KMS-11 (cell line): ENCODE data around the gene ZMAT5.

Experiments used
- H2AFZ ChIP-seq: fragments of 200-600 bp; sonication (generic); 2 replicates; pipeline ENCODE4 v1.6.1; 2016; ENCODE audit warnings: antibody characterized with exemption, mixed run types, low read depth
- H3K27ac ChIP-seq: fragments of 200-600 bp; sonication (generic); 2 replicates; pipeline ENCODE4 v1.6.1; 2016; ENCODE audit warnings: mild to moderate bottlenecking, mixed run types
- H3K27me3 ChIP-seq: fragments of 200-600 bp; sonication (generic); 2 replicates; pipeline ENCODE4 v1.6.1; 2017; ENCODE audit warnings: mild to moderate bottlenecking, low read depth, mixed run types, moderate library complexity; ENCODE audit not compliant: insufficient read depth
- H3K36me3 ChIP-seq: fragments of 200-600 bp; sonication (generic); 2 replicates; pipeline ENCODE4 v1.6.1; 2017; ENCODE audit warnings: mild to moderate bottlenecking, mixed run types; ENCODE audit not compliant: insufficient read depth
- H3K4me1 ChIP-seq: fragments of 200-600 bp; sonication (generic); 2 replicates; pipeline ENCODE4 v1.6.1; 2016; ENCODE audit warnings: mild to moderate bottlenecking, low read depth, mixed run types; ENCODE audit not compliant: poor library complexity, severe bottlenecking
- H3K4me2 ChIP-seq: fragments of 200-600 bp; sonication (generic); 2 replicates; pipeline ENCODE4 v1.7.0; 2016; ENCODE audit warnings: mild to moderate bottlenecking, mixed run types
- H3K4me3 ChIP-seq: fragments of 200-600 bp; sonication (generic); IDR thresholded peaks from 2 replicates; pipeline ENCODE4 v1.6.1; 2017; ENCODE audit warnings: low read depth, low read length, mixed read lengths; ENCODE audit not compliant: insufficient read depth
- H3K79me2 ChIP-seq: fragments of 200-600 bp; sonication (generic); 2 replicates; pipeline ENCODE4 v1.6.1; 2016; ENCODE audit warnings: low read depth, mixed run types; ENCODE audit not compliant: insufficient read depth
- H3K9ac ChIP-seq: fragments of 200-600 bp; sonication (generic); 2 replicates; pipeline ENCODE4 v1.6.1; 2016; ENCODE audit warnings: mild to moderate bottlenecking, mixed run types
- H4K20me1 ChIP-seq: fragments of 200-600 bp; sonication (generic); 2 replicates; pipeline ENCODE4 v1.6.1; 2016; ENCODE audit warnings: mild to moderate bottlenecking, mixed run types; ENCODE audit not compliant: insufficient read depth
- CTCF ChIP-seq: fragments of 200-600 bp; sonication (generic); conservative IDR thresholded peaks from 2 replicates; pipeline ENCODE4 v1.6.1; 2017; ENCODE audit warnings: low read depth, mild to moderate bottlenecking, antibody characterized with exemption, low read length, moderate library complexity, mixed read lengths

The ZMAT5 gene

GRCh38 chr22:29712119-29712518, 54.7 kb downstream of the ZMAT5 start:
- H3K79me2 ChIP-seq: no peaks in the 10 kb centered on the region
- H3K4me2 ChIP-seq: no peak overlapping the region
- no peak overlapping the region for H3K4me3 ChIP-seq
- no peak overlapping the region for H3K27ac ChIP-seq
- H3K4me1 ChIP-seq: no peaks in the 10 kb centered on the region
- no peak overlapping the region for H3K9ac ChIP-seq
- H3K27me3 ChIP-seq: peaks cover 34% of the 10 kb centered on the region; the same call in 1 of the 2 replicates
- H4K20me1 ChIP-seq: no peaks in the 10 kb centered on the region
- no peak for TF ChIP-seq CTCF
- H2AFZ ChIP-seq: no peak overlapping the region
- no peaks in the 10 kb centered on the region for H3K36me3 ChIP-seq

GRCh38 chr22:29710922-29711593, 55.7 kb downstream of the ZMAT5 start:
- Histone ChIP-seq H4K20me1 (no peaks in the 10 kb centered on the region), H3K79me2 (no peaks in the 10 kb centered on the region), H2AFZ (no peak overlapping the region), H3K4me2 (no peak overlapping the region), H3K36me3 (no peaks in the 10 kb centered on the region), H3K4me1 (no peaks in the 10 kb centered on the region), H3K4me3 (no peak overlapping the region), H3K9ac (no peak overlapping the region), H3K27ac (no peak overlapping the region), H3K27me3 (peaks cover 29% of the 10 kb centered on the region; the same call in 1 of the 2 replicates)
- no peak for TF ChIP-seq CTCF

GRCh38 chr22:29710193-29710592, 56.6 kb downstream of the ZMAT5 start:
- Histone ChIP-seq H3K79me2 (no peaks in the 10 kb centered on the region), H2AFZ (no peak overlapping the region), H3K27me3 (peaks cover 27% of the 10 kb centered on the region; the same call in 1 of the 2 replicates), H3K4me2 (no peak overlapping the region), H4K20me1 (no peaks in the 10 kb centered on the region), H3K4me1 (no peaks in the 10 kb centered on the region), H3K4me3 (no peak overlapping the region), H3K9ac (no peak overlapping the region), H3K36me3 (no peaks in the 10 kb centered on the region), H3K27ac (no peak overlapping the region)
- no peak for TF ChIP-seq CTCF

- H2AFZ ChIP-seq: no peak overlapping the region
- peaks cover 6% of the 10 kb centered on the region; the same call in 1 of the 2 replicates for H3K27me3 ChIP-seq
- no peak overlapping the region for H3K27ac ChIP-seq
- no peak overlapping the region for H3K4me3 ChIP-seq
- H3K9ac ChIP-seq: no peak overlapping the region
- H3K4me2 ChIP-seq: no peak overlapping the region
- no peak for TF ChIP-seq CTCF
- H3K4me1 ChIP-seq: no peaks in the 10 kb centered on the region
- H4K20me1 ChIP-seq: no peaks in the 10 kb centered on the region
- H3K79me2 ChIP-seq: no peaks in the 10 kb centered on the region
- no peaks in the 10 kb centered on the region for H3K36me3 ChIP-seq
Measured at GRCh38 chr22:29707471-29707870, 59.3 kb downstream of the ZMAT5 start.
